DMS 273 treated with DMSO at 0.1 percent for 48 hours (cell line): ENCODE data around the gene RYR2.
"Not testable (repeated sequence)": the region's sequence is repeated elsewhere in the genome, so short reads cannot be mapped to it uniquely, and the experiment has no call there.

Source experiments
- DNase-seq: peaks from one replicate; lab custom pipeline; 2025; lab: John Stamatoyannopoulos, UW

RYR2 gene

GRCh38 chr1:237565236-237565635 lies 523.3 kb downstream of the RYR2 start:
- no peak for DNase-seq

GRCh38 chr1:237566581-237566980 lies 524.6 kb downstream of the RYR2 start:
- no peak for DNase-seq

- no peak for DNase-seq
Observed at GRCh38 chr1:237568955-237569354, 527.0 kb downstream of the RYR2 start.

GRCh38 chr1:237570530-237570929 lies 528.5 kb downstream of the RYR2 start:
- DNase-seq, result no peak

- no peak for DNase-seq
Observed at GRCh38 chr1:237574536-237574935, 532.6 kb downstream of the RYR2 start.

GRCh38 chr1:237578540-237578939 lies 536.6 kb downstream of the RYR2 start:
- DNase-seq, result no peak

GRCh38 chr1:237580726-237581125 lies 538.7 kb downstream of the RYR2 start:
- DNase-seq, result no peak

GRCh38 chr1:237583270-237583669 lies 541.3 kb downstream of the RYR2 start:
- DNase-seq, result no peak

- DNase-seq, result peak; percentile 49
Observed at GRCh38 chr1:237583756-237584155, 541.8 kb downstream of the RYR2 start.

- no peak for DNase-seq
Observed at GRCh38 chr1:237590386-237590785, 548.4 kb downstream of the RYR2 start.

GRCh38 chr1:237591353-237591752 lies 549.4 kb downstream of the RYR2 start:
- no peak for DNase-seq

GRCh38 chr1:237603036-237603568 lies 561.1 kb downstream of the RYR2 start:
- not testable (repeated sequence) for DNase-seq

- no peak for DNase-seq
Observed at GRCh38 chr1:237608433-237608832, 566.4 kb downstream of the RYR2 start.

GRCh38 chr1:237610157-237610556 lies 568.2 kb downstream of the RYR2 start:
- no peak for DNase-seq

GRCh38 chr1:237613984-237614383 lies 572.0 kb downstream of the RYR2 start:
- no peak for DNase-seq

- no peak for DNase-seq
Observed at GRCh38 chr1:237619553-237619952, 577.6 kb downstream of the RYR2 start.

GRCh38 chr1:237634922-237635321 lies 592.9 kb downstream of the RYR2 start:
- DNase-seq, result no peak

GRCh38 chr1:237638555-237638954 lies 596.6 kb downstream of the RYR2 start:
- DNase-seq, result no peak

- DNase-seq, result no peak
Observed at GRCh38 chr1:237640011-237640671, 598.2 kb downstream of the RYR2 start.

- no peak for DNase-seq
Observed at GRCh38 chr1:237640966-237641365, 599.0 kb downstream of the RYR2 start.

- DNase-seq, result no peak
Observed at GRCh38 chr1:237650809-237651208, 608.8 kb downstream of the RYR2 start.

- DNase-seq, result no peak
Observed at GRCh38 chr1:237655778-237656177, 613.8 kb downstream of the RYR2 start.

- no peak for DNase-seq
Observed at GRCh38 chr1:237664348-237664747, 622.4 kb downstream of the RYR2 start.

- no peak for DNase-seq
Observed at GRCh38 chr1:237670302-237670701, 628.3 kb downstream of the RYR2 start.
